GM15510 (cell line): ENCODE data around the gene SDK1.

Experiments
- POLR2A ChIP-seq: IDR thresholded peaks from 3 replicates; pipeline ENCODE4 v1.6.1; 2011; ENCODE audit warnings: borderline replicate concordance; ENCODE audit not compliant: insufficient read length; ENCODE audit errors: extremely low read depth

SDK1 gene

GRCh38 chr7:4214291-4215155 lies 913.5 kb downstream of the SDK1 start:
- TF ChIP-seq POLR2A = no peak

GRCh38 chr7:4215176-4215720 lies 914.2 kb downstream of the SDK1 start:
- no peak for TF ChIP-seq POLR2A

- no peak for TF ChIP-seq POLR2A
Measured at GRCh38 chr7:4216016-4216415, 915.0 kb downstream of the SDK1 start.

- no peak for TF ChIP-seq POLR2A
Measured at GRCh38 chr7:4218481-4218880, 917.4 kb downstream of the SDK1 start.

- no peak for TF ChIP-seq POLR2A
Measured at GRCh38 chr7:4220011-4220410, 919.0 kb downstream of the SDK1 start.

GRCh38 chr7:4221043-4221442 lies 920.0 kb downstream of the SDK1 start:
- no peak for TF ChIP-seq POLR2A

- TF ChIP-seq POLR2A = no peak
Measured at GRCh38 chr7:4222676-4223075, 921.6 kb downstream of the SDK1 start.

GRCh38 chr7:4225361-4225771 lies 924.3 kb downstream of the SDK1 start:
- no peak for TF ChIP-seq POLR2A

GRCh38 chr7:4225881-4226523 lies 925.0 kb downstream of the SDK1 start:
- TF ChIP-seq POLR2A = no peak

- TF ChIP-seq POLR2A = no peak
Measured at GRCh38 chr7:4226524-4226882, 925.5 kb downstream of the SDK1 start.

GRCh38 chr7:4227105-4228010 lies 926.3 kb downstream of the SDK1 start:
- no peak for TF ChIP-seq POLR2A

GRCh38 chr7:4230352-4230751 lies 929.3 kb downstream of the SDK1 start:
- TF ChIP-seq POLR2A = no peak

- no peak for TF ChIP-seq POLR2A
Measured at GRCh38 chr7:4233146-4233545, 932.1 kb downstream of the SDK1 start.

GRCh38 chr7:4233621-4234497 lies 932.8 kb downstream of the SDK1 start:
- no peak for TF ChIP-seq POLR2A
